Measurements from ENCODE around the gene URAD.

URAD gene

DNA sequence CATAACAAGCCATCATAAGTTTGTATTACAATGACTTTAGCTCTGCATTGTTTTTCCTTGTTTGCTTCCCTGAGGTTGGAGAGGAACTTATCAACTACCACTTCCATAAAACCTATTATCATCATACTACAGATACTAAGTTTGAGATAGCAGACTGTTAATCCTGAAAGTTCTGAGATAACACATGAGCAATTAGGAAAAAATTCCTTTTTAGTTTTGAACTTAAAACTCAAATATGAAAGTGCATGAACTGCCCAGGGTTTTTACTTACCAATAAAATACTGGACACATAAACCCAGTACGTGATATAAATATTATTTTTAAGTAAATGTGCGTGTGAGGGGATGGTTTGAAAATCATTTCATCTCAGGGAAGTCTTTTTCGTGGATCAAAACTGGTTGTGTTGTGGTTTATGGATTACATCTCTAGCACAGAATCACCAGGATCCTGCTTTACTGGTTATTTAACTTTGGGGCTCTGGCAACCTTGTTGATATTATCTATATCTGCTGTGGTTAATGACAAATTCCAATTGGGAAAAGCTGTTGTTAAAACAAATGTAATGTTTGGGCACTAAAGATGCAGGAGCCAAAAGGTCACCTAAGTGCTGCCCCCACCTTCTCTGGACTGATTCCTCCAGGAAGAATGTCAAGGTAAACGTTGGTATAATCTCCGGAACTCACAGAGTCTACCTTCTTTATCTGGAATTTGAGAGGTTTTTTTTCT, 31.8 kb downstream of the URAD start:
- no peak for DNase-seq (ENCODE audit: low read depth)

DNA sequence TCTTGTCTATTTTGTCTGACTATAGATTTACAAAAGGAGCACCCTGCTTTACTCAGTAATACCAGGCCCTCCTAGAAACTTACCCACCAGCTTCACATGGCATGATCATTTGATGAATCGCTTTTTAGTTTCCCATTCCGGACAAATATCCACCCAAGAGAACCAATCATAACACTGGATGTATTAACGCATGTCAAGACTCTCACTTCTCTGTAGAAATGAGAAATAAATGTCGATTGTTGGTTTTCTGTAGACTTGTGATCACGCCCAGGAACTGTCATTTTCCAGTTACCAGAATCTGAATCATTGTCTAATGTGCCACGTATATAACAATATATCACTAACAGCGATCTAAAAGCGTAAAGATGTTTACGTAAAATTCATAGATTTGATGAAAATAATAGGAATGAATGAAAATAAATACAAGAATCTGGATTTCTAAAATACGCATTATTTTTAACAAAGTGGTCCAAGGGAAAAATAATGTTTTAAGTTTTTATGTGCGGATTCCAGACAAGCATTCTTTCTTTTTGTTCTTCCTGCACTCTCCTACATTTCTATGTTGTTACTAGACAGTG, 33.4 kb downstream of the URAD start:
- DNase-seq (ENCODE audit: low read depth), result no peak

DNA sequence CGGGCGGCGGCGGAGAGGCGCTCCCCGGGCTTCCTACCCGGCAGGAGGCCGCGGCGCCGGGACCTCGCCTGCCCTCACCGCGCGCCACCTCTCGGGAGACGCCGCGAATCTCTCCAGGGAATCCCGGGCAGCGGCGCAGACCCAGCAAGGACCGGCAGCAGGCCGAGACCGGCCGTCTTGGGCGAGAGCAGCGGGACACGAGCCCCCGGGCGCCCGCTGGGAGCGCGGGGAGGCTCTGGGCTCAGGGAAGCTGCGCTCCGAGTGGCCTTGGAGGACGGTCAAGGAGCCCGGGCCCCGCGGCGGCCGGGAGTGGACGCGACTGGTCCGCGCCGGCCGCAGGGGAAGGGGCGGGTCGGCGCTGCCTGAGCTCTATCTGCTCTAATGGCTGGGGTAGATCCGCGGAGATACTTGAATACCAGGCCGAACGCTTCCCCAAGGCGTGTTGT, 34.1 kb downstream of the URAD start:
- DNase-seq (ENCODE audit: low read depth), result no peak

DNA sequence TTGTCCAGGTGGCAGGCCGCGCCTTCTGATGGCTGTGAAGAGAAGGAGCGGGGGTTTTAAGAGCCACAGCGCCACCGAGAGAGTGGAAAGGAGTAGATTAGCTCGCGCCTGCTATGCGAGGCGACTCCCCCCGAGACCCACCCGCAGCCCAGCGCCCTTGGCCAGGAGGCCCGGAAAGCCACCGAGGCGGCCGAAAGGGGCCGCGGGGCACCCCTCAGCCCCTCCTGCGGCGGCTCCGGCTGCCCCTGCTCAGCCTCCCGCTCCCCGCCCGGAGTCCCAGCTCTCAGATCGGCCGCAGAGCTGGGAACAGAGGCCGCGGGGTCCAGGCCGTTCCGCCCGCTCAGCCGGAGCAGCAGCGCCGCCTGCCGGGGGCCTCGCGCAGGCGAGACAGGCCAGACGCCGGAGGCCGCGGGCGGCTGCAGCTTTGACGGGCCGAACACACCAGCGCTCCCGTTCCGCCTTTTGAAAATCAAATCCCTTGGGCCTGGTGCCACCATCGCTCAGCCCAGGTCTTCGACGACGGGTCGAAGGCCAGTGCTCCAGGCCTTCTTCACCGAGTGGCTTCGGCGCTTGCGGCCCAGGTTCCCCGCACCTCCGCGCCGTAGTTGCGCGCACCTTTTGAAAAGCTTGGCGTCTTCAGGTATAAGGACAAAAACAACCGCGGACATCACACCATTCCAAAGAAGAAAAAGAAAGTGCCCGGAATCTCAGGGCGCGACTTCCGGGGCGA, 34.7 kb downstream of the URAD start:
- peak; percentile 73 for DNase-seq (ENCODE audit: low read depth)

DNA sequence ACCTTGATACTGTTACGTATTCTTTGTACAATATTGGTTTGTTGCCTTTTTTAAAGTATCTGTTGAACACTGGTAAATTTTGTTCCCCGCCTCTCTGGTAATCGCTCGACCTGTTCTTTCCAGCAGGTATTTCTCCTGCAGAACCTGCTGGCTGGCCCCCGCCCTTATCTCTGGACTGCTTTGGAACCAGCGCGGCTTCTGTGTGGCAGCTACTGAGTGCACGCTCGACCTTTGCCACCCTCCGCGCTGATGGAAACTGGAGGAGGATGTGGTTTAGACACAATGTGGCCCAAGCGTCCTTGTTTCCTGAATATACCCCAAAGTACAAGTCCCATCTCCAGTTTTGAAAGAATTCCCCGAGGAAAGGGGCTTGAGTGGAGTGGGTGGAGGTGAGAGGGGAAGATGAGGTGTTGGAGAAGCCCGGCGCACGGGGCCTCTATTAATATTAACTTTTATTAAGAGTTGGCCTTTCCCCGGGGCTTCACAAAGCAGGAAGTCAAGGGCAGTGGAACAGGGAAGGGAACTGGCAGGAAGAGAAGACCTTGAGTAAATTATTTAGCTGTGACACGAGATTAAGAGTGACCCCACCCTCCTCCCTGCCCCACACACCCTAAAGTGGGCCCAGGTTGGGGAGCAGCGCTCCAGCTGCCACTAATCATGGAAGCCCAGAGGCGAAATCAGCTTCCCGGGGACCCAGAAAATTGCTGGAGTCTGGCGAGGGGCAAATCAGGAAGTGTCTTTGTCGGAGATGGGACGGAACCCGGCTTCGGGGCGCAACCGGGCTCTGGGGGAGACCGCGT, 35.4 kb downstream of the URAD start:
- no peak for DNase-seq (ENCODE audit: low read depth)

DNA sequence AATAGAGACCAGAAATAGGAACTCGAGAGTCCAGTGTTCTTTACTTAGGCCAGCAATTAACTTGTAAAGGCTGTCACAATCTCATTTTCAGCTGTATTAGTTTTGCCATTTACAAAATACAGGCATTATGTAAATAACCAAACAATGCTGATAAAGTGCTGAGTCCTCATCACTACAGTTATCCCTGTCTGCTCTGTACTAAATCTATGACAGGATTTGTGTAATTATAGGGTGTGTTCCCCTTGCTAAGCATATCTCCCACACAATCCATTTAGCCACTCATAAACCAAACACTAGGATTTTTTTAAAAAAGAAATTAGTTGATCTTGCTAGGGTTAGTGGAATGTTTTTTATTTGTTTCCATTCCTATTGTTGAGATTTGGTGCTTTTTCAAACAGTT, 45.5 kb downstream of the URAD start:
- no peak for DNase-seq (ENCODE audit: low read depth)

DNA sequence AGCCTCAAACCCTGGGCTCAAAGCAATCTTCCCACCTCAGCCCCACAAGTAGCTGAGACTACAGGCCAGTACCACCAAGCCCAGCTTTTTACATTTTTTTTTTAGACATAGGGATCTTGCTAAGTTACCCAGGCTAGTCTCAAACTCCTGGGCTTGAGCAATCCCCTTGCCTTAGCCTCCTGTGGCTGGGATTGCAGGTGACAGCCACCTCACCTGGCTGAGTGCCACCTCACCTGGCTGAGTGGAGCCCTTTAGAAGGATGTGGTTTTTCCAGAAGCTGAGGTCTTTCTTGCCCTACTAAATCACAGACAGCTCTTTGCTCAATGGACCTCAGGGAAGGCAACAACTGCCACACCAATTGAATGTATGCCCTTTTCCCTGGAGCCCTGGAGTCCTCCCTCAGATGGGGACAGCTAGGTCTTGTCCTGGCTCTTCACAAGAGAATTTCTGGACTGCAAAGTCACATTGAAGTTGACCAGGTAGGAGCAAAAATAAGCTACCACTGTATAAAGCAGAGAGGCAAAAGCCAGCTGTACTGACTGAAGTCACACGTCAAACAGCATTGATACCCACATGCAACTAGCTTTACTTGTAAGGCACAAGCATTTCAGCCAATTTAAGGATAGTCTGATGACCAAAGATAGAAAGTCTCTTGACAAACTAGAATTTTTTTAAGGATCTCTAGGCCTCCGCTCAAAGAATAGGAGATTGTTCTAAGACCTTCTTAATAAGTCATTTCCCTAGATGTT, 54.7 kb downstream of the URAD start:
- no peak for DNase-seq (ENCODE audit: low read depth)

DNA sequence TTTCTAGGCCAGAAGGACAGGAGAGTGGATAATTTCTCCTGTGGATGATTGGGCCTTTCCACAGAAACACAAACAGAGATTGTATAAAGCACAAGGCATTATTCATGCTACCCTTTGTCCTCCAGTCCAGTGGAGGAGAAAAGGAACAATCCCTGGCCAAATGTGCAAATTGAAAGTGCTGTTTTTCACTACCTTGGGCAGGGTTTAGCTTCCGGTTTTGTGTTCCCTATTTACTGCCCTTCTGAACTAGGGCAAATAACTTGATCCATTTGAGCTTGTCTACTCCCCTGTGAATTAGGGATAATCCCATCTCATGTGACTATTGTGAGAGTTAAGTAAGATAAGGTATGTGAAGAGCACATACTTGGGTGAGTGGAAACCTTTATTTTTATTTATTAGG, 55.4 kb downstream of the URAD start:
- no peak for DNase-seq (ENCODE audit: low read depth)

DNA sequence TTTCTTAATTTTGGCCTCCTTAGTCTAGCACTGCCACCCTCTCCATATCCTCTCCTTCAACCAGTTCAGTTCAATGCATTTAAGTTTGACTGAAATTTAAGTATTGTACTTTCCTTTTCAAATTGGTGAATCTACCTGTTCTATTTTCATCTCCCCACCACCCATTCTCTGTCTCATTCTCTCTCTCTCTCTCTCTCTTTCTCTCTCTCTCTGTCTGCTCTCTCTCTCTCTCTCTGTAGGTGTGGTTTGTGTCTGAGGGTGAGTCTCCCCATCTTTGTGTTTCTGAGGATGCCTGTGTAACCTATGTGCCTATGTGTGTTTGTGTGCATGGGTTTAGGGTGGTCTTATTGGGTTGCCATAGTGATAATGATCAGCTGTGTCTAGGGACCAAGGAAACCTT, 58.6 kb downstream of the URAD start:
- no peak for DNase-seq (ENCODE audit: low read depth)

DNA sequence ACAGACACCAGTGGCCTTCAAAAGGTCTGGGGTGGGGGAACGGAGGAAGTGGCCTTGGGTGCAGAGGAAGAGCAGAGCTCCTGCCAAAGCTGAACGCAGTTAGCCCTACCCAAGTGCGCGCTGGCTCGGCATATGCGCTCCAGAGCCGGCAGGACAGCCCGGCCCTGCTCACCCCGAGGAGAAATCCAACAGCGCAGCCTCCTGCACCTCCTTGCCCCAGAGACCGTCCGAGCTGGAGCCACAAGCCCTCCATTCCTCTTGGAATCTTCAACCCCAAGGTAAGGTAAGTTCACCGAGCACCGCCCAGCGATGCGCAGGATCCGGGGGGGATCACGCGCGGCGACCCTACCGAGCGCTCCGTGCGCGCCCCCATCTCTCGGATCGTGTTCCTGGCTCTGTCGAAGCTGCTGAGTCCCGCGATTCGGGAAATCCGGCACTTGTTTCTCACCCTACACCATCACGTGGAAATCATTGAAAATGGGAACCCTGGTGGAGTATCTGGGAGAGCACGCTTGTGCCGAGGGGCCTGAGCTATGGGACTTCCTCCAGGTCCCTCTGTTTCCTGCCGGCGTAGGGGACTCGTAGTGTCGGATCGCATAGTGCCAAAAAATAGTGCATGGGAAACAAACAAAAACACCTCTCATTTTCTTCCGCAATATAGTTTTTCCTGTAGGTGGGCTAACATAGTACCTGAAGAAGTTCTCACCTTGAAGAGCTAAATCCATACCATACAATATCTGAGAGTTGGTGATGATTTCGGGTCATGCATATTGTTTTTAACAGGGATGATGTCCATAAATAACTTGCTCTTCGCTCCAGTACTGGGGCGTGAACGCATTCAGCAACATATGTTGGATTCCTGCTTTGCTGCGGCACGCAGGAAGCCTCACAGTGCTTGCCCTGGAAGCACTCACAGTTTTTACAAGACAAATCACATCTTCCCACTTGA, 59.4 kb downstream of the URAD start:
- no peak for DNase-seq (ENCODE audit: low read depth)

DNA sequence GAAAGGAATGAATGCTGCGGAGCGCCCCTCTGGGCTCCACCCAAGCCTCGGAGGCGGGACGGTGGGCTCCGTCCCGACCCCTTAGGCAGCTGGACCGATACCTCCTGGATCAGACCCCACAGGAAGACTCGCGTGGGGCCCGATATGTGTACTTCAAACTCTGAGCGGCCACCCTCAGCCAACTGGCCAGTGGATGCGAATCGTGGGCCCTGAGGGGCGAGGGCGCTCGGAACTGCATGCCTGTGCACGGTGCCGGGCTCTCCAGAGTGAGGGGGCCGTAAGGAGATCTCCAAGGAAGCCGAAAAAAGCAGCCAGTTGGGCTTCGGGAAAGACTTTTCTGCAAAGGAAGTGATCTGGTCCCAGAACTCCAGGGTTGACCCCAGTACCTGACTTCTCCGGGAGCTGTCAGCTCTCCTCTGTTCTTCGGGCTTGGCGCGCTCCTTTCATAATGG, 60.1 kb downstream of the URAD start:
- DNase-seq (ENCODE audit: low read depth), result no peak

All from activated T-cell treated with anti-CD3 and anti-CD28 coated beads for 48 hours (primary cell).